Esophagus squamous epithelium (tissue), 5 donors: ENCODE results near the gene KIF23. TPM values are rescaled to one million over a fixed set of nuclear protein-coding genes. Genes with fewer than 3 reads are reported as not detected.

Experiments used
- DNase-seq: peaks from one replicate; lab custom pipeline; 2025; lab: John Stamatoyannopoulos, UW
- H3K27ac ChIP-seq, 4 donors: fragments of 200-600 bp; sonication (generic); one replicate each; pipeline ENCODE4 v1.5.1; 2016 to 2019; ENCODE audit warnings: mild to moderate bottlenecking in 1 of 4
- H3K27me3 ChIP-seq, 4 donors: fragments of 200-600 bp; sonication (generic); 1 replicate in 3 of 4; 2 replicates in 1 of 4; pipeline versions ENCODE4 v1.5.1 to v1.6.0; 2017 to 2021; ENCODE audit warnings: antibody characterized with exemption in 1 of 4
- H3K36me3 ChIP-seq, 3 donors: fragments of 200-600 bp; sonication (generic); one replicate each; pipeline ENCODE4 v1.5.1; 2016 to 2019
- H3K4me1 ChIP-seq, 3 donors: fragments of 200-600 bp; sonication (generic); one replicate each; pipeline ENCODE4 v1.5.1; 2017 to 2019
- H3K4me3 ChIP-seq, 4 donors: fragments of 200-600 bp; sonication (generic); 1 replicate in 3 of 4; 2 replicates in 1 of 4; pipeline ENCODE4 v1.5.1; 2016 to 2019; ENCODE audit warnings: mild to moderate bottlenecking in 2 of 4, moderate library complexity in 1 of 4
- H3K9me3 ChIP-seq, 3 donors: fragments of 200-600 bp; sonication (generic); one replicate each; pipeline ENCODE4 v1.5.1; 2016 to 2019
- POLR2A ChIP-seq, 4 donors: fragments of 450-650 bp; IDR thresholded peaks; one replicate each; pipeline ENCODE4 v1.6.1; 2017; ENCODE audit warnings: antibody characterized with exemption in 4 of 4, mild to moderate bottlenecking in 4 of 4, moderate library complexity in 3 of 4
- WGBS, 2 donors: methylation state at CpG; one replicate each; pipeline ENCODE4 v1.1.5; 2018; 5-methylcytosine and 5-hydroxymethylcytosine counted together
- intact Hi-C: fragments of 100-400 bp; cut with DNase I; formaldehyde crosslinking; loops from one replicate; pipeline ENCODE4 v1.15.0; 2022
- total RNA-seq, 4 donors: library from RNA; depleted of rRNA; stranded (reverse); fragments of >200 nt; gene quantifications; one replicate each; pipeline ENCODE4 v1.1.0, GENCODE V29; 2016
- TF ChIP-seq, protein P1 (sequence below), 6 experiments: fragments of 450-650 bp in 4 of 6; fragments of 200-600 bp in 2 of 6; sonication (generic) in 2 of 6; IDR thresholded peaks; one replicate each; pipeline ENCODE4 v1.5.1; 2016 to 2019; ENCODE audit warnings: antibody characterized with exemption in 6 of 6, mild to moderate bottlenecking in 4 of 6, moderate library complexity in 4 of 6
- donor health status: DM: yes; HTN: yes; CAD: no.

The KIF23 gene
- total RNA-seq, 4 donors from 2014 or later: 13.5 to 33.2 (median 13.9) TPM

DNA sequence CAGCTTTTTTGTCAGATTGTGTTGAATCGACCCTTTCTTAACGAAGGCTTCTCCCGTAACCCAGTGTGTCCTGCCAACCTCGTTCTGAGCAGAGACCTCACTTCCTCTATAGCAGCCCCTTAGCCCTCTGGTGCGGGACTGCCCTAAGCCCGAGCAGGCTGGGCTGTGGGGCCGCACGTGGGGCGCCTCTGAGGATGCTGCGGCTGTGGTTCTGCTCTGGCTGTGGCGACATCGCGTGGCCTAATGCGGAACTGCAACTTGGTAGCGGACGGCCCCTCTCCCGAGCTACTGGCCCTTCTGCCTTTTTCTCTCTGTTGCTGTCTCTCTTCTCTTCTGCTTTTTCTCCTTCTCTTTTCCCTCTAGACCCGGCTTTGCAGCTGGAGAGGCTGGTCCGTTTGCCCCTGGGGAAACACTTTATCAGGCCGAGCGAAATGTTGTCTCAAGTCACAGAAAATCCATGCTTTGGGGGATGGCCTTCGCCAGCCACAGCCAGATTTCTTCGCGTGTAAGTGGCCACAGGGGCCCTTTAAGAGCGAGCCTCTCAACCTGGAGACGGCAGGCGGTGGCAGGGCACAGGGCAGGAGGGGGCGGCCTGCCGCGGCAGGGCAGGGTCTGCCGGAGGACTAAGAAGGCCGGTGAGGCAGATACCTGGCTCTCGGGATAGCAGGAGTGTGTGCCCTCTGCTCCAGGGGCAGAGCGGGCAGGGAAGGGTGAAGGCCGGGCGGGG, 19.4 kb upstream of the KIF23 start:
- WGBS, 2 donors: 23 to 25% methylated on average over 24 to 33 of the region's 36 CpGs
- DNase-seq: no peak
- TF ChIP-seq, protein P1, sequence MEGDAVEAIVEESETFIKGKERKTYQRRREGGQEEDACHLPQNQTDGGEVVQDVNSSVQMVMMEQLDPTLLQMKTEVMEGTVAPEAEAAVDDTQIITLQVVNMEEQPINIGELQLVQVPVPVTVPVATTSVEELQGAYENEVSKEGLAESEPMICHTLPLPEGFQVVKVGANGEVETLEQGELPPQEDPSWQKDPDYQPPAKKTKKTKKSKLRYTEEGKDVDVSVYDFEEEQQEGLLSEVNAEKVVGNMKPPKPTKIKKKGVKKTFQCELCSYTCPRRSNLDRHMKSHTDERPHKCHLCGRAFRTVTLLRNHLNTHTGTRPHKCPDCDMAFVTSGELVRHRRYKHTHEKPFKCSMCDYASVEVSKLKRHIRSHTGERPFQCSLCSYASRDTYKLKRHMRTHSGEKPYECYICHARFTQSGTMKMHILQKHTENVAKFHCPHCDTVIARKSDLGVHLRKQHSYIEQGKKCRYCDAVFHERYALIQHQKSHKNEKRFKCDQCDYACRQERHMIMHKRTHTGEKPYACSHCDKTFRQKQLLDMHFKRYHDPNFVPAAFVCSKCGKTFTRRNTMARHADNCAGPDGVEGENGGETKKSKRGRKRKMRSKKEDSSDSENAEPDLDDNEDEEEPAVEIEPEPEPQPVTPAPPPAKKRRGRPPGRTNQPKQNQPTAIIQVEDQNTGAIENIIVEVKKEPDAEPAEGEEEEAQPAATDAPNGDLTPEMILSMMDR (IDR thresholded peaks at IDR 0.05): peak; percentile 85 to 98 (median 94)
- TF ChIP-seq POLR2A (IDR thresholded peaks at IDR 0.05): no peak
- Histone ChIP-seq H3K4me3 (no peak overlapping the region), H3K4me1 (peaks cover 0 to 47% (median 5%) of the 10 kb centered on the region in 3 donors), H3K27ac (no peak overlapping the region), H3K9me3 (no peaks in the 10 kb centered on the region), H3K36me3 (peaks cover 0 to 16% (median 0%) of the 10 kb centered on the region in 3 donors), H3K27me3 (peaks cover 0 to 14% (median 0%) of the 10 kb centered on the region in 4 donors)
- intact Hi-C loops: loop anchor here (5.0 kb wide), 1 partner anchor 337 kb away; no protein-coding TSS in a partner anchor

DNA sequence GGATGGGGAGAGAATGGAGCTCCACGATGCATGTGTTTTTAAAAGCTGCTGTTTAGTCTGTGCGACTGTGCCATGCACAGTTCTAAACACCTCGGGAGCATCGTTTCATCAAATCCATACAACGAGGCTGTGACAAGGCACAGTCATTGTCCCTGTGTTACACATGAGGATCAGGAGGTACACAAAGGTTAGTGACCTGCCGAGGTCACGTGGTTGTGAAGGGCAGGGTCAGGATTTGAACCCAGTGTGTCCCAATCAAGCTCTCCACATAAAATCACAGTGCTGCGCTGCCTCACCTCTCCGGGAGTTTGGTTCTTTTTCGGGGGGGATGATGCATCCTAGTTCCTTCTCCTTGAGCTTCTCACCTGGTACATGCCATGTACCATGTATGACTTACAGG, 18.7 kb upstream of the KIF23 start:
- H3K4me3 ChIP-seq: no peak overlapping the region
- peaks cover 0 to 40% (median 5%) of the 10 kb centered on the region in 3 donors for H3K4me1 ChIP-seq
- H3K27me3 ChIP-seq: peaks cover 0 to 14% (median 0%) of the 10 kb centered on the region in 4 donors
- peaks cover 0 to 23% (median 0%) of the 10 kb centered on the region in 3 donors for H3K36me3 ChIP-seq
- no peak for DNase-seq
- H3K9me3 ChIP-seq: no peaks in the 10 kb centered on the region
- intact Hi-C loops: no loop called here
- no peak for TF ChIP-seq POLR2A (IDR thresholded peaks at IDR 0.05)
- TF ChIP-seq, protein P1 (IDR thresholded peaks at IDR 0.05): no peak
- whole genome bisulfite sequencing, 2 donors: 84% methylated on average over 5 to 9 of the region's 10 CpGs
- H3K27ac ChIP-seq: no peak overlapping the region

DNA sequence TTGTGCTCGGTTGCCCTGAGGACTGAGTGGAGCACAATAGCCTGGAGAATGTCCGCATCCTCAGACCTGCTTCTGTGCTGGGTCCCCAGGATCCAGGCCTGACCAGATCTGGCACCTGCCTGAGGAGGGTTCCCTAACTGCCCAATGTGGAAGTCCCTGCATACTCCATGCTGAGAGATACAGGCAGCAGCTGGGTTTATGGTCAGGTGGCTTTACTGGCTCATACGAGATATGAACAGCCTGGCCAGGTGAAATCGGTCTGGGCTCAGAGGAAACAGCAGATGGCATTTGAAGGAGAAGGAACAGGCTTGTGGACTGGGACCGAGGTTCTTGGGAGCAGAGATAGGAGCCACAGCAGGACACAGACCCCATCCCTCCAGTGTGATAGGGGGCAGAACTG, 18.2 kb upstream of the KIF23 start:
- DNase-seq: no peak
- Histone ChIP-seq H3K27me3 (peaks cover 0 to 14% (median 0%) of the 10 kb centered on the region in 4 donors), H3K9me3 (no peaks in the 10 kb centered on the region), H3K27ac (no peak overlapping the region), H3K36me3 (peaks cover 0 to 29% (median 0%) of the 10 kb centered on the region in 3 donors), H3K4me3 (no peak overlapping the region), H3K4me1 (peaks cover 0 to 34% (median 5%) of the 10 kb centered on the region in 3 donors)
- WGBS, 2 donors: 75 to 82% methylated on average over 1 to 3 of the region's 5 CpGs
- intact Hi-C loops: no loop called here
- TF ChIP-seq, protein P1 (IDR thresholded peaks at IDR 0.05): no peak

DNA sequence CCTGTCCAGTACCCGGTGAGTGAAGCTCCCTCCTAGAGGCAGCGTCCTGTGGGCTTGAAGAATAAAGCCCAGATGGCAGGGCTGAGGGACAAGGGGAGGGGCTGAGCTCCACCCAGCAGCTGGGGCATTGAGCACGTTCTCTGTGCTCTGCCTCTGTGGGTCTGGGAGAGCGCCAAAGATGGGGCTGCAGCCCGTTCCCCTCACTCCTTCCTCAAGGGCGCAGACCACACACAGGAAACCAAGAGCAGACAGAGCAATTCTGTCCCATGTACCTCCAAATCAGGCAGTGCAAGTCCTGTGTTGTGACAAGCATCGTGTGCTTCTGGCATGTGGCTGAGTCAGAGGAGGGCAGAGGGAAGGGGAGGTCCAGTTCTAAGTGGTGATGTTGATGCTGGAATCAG, 15.7 kb upstream of the KIF23 start:
- Histone ChIP-seq H3K27me3 (peaks cover 0 to 14% (median 0%) of the 10 kb centered on the region in 4 donors), H3K9me3 (no peaks in the 10 kb centered on the region), H3K4me3 (no peak overlapping the region), H3K36me3 (peaks cover 0 to 34% (median 0%) of the 10 kb centered on the region in 3 donors), H3K27ac (no peak overlapping the region), H3K4me1 (peaks cover 0 to 15% (median 5%) of the 10 kb centered on the region in 3 donors)
- DNase-seq: no peak
- intact Hi-C loops: no loop called here
- WGBS, 2 donors: 68 to 79% methylated on average over 5 to 6 of the region's 7 CpGs
- TF ChIP-seq, protein P1 (IDR thresholded peaks at IDR 0.05): no peak
- no peak for TF ChIP-seq POLR2A (IDR thresholded peaks at IDR 0.05)

DNA sequence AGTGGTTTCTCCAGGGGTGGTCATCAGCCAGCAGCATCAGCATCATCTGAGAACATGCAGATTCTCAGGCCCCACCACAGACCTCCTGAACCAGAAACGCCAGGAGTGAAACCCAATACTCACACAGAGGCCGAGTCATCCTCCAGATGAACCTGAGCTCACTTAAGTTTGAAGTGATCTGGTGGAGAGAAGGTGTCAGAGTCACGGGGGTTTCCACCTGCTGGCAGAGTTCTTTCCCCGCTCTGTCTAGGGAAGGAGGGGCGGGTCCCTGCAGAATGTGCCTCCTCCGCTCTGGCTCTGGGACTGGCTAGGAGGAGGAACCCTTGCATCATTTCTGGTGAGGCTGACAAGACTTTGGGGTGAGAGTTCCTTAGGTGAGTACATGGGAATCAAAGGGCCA, 13.3 kb upstream of the KIF23 start:
- no peak for DNase-seq
- TF ChIP-seq, protein P1 (IDR thresholded peaks at IDR 0.05): no peak
- no peak for TF ChIP-seq POLR2A (IDR thresholded peaks at IDR 0.05)

More for the DNA sequence above, 13.3 kb upstream of the KIF23 start:
- WGBS, 2 donors: 50 to 96% methylated on average over 2 to 4 of the region's 6 CpGs
- Histone ChIP-seq H3K36me3 (peaks cover 0 to 43% (median 0%) of the 10 kb centered on the region in 3 donors), H3K4me3 (no peak overlapping the region), H3K4me1 (no peaks in the 10 kb centered on the region), H3K27me3 (peaks cover 0 to 2% (median 0%) of the 10 kb centered on the region in 4 donors), H3K9me3 (no peaks in the 10 kb centered on the region), H3K27ac (no peak overlapping the region)
- intact Hi-C loops: no loop called here
